Sigmoid colon (tissue), 7 donors: Measurements from ENCODE around the gene IPO13. TPM values are rescaled to one million over a fixed set of nuclear protein-coding genes. Genes with fewer than 3 reads are reported as not detected.

ENCODE experiments used
- DNase-seq: peaks from one replicate; pipeline ENCODE4 v3.0.0-alpha.2; 2019
- H3K27ac ChIP-seq, 4 donors: fragments of 200-600 bp; sonication (generic); one replicate each; pipeline ENCODE4 v1.5.1; 2016 to 2019; ENCODE audit warnings: mild to moderate bottlenecking in 1 of 4
- H3K27me3 ChIP-seq, 3 donors: fragments of 200-600 bp; sonication (generic); one replicate each; pipeline ENCODE4 v1.5.1; 2019; ENCODE audit warnings: mild to moderate bottlenecking in 1 of 3
- H3K36me3 ChIP-seq, 4 donors: fragments of 200-600 bp; sonication (generic); one replicate each; pipeline ENCODE4 v1.5.1; 2016 to 2019
- H3K4me1 ChIP-seq, 4 donors: fragments of 200-600 bp; sonication (generic); one replicate each; pipeline ENCODE4 v1.5.1; 2017 to 2019
- H3K4me3 ChIP-seq, 4 donors: fragments of 200-600 bp; sonication (generic); one replicate each; pipeline ENCODE4 v1.5.1; 2017 to 2019; ENCODE audit warnings: mild to moderate bottlenecking in 2 of 4, moderate library complexity in 1 of 4
- H3K9me3 ChIP-seq, 4 donors: fragments of 200-600 bp in 3 of 4; sonication (generic) in 3 of 4; one replicate each; pipeline versions ENCODE4 v1.5.1 to v1.6.1; 2013 to 2019
- EP300 ChIP-seq, 4 donors: sonication (generic); formaldehyde crosslinking; IDR thresholded peaks; one replicate each; pipeline ENCODE4 v1.6.1; 2017; ENCODE audit warnings: antibody characterized with exemption in 4 of 4
- POLR2A ChIP-seq, 2 donors: fragments of 450-650 bp; IDR thresholded peaks; one replicate each; pipeline ENCODE4 v1.6.1; 2016; ENCODE audit warnings: antibody characterized with exemption in 2 of 2, mild to moderate bottlenecking in 2 of 2, moderate library complexity in 2 of 2
- POLR2AphosphoS5 ChIP-seq, 4 donors: sonication (generic); formaldehyde crosslinking; IDR thresholded peaks; one replicate each; pipeline ENCODE4 v1.6.1; 2017; ENCODE audit warnings: antibody characterized with exemption in 4 of 4
- WGBS, 2 donors: extraction: QIAGEN DNeasy Blood & Tissue Kit; methylation state at CpG; one replicate each; pipeline ENCODE4 v1.1.7; 2013; 5-methylcytosine and 5-hydroxymethylcytosine counted together
- intact Hi-C: fragments of 100-400 bp; cut with DNase I; formaldehyde crosslinking; loops from one replicate; pipeline ENCODE4 v1.15.1; 2023
- polyA plus RNA-seq, 3 donors: library from polyadenylated mRNA; stranded (reverse); fragments of 200-250 nt; gene quantifications; one replicate each; pipeline ENCODE4 v1.2.3, GENCODE V29; 2013
- total RNA-seq, 4 donors: library from RNA; depleted of rRNA; stranded (reverse); fragments of >200 nt; gene quantifications; one replicate each; pipeline ENCODE4 v1.1.0, GENCODE V29; 2016
- TF ChIP-seq, protein P1 (sequence below), 4 experiments: fragments of 450-650 bp in 3 of 4; fragments of 200-600 bp in 1 of 4; IDR thresholded peaks; one replicate each; pipeline ENCODE4 v1.5.1; 2016 to 2019; ENCODE audit warnings: antibody characterized with exemption in 4 of 4, mild to moderate bottlenecking in 3 of 4, moderate library complexity in 2 of 4
- donor health status: healthy with polysubstance abuse.
- donor health status: Bipolar disorder and iron deficiency.
- donor health status: healthy.

IPO13 gene
- total and polyA plus RNA-seq, 7 donors, result 9.6 to 27.1 (median 16.1) TPM

DNA sequence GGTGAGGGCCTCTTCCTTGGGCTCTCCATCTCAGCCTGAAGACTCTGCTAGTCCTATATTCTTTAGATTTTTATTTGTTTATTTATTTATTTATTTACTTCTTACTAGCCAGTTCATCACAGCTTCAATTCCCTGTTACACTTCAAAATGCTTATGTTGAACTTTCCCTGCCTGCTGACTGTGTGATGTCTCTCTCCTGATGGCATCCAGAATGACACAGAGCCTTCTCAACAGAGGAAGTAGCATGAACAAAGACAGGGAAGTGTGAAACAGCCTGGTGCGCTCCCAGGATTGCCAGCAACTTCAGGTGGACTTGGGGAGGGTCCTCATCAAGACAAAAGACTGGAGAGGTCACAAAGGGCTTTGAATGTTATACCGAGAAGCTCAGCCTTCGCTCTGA is 4.3 kb upstream of the IPO13 start:
- Histone ChIP-seq H3K9me3 (no peaks in the 10 kb centered on the region), H3K27ac (no peak overlapping the region), H3K4me1 (peaks cover 0 to 21% (median 16%) of the 10 kb centered on the region in 4 donors), H3K27me3 (no peaks in the 10 kb centered on the region), H3K36me3 (no peaks in the 10 kb centered on the region), H3K4me3 (no peak overlapping the region)
- DNase-seq, result no peak
- no peak for TF ChIP-seq POLR2A (IDR thresholded peaks at IDR 0.05)
- TF ChIP-seq, protein P1, sequence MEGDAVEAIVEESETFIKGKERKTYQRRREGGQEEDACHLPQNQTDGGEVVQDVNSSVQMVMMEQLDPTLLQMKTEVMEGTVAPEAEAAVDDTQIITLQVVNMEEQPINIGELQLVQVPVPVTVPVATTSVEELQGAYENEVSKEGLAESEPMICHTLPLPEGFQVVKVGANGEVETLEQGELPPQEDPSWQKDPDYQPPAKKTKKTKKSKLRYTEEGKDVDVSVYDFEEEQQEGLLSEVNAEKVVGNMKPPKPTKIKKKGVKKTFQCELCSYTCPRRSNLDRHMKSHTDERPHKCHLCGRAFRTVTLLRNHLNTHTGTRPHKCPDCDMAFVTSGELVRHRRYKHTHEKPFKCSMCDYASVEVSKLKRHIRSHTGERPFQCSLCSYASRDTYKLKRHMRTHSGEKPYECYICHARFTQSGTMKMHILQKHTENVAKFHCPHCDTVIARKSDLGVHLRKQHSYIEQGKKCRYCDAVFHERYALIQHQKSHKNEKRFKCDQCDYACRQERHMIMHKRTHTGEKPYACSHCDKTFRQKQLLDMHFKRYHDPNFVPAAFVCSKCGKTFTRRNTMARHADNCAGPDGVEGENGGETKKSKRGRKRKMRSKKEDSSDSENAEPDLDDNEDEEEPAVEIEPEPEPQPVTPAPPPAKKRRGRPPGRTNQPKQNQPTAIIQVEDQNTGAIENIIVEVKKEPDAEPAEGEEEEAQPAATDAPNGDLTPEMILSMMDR (IDR thresholded peaks at IDR 0.05), result no peak
- no peak for TF ChIP-seq EP300 (IDR thresholded peaks at IDR 0.05)
- TF ChIP-seq POLR2AphosphoS5 (IDR thresholded peaks at IDR 0.05), result no peak
- 92 to 96% methylated on average over 3 of the region's 3 CpGs for WGBS, 2 donors
- intact Hi-C loops, result no loop called here

DNA sequence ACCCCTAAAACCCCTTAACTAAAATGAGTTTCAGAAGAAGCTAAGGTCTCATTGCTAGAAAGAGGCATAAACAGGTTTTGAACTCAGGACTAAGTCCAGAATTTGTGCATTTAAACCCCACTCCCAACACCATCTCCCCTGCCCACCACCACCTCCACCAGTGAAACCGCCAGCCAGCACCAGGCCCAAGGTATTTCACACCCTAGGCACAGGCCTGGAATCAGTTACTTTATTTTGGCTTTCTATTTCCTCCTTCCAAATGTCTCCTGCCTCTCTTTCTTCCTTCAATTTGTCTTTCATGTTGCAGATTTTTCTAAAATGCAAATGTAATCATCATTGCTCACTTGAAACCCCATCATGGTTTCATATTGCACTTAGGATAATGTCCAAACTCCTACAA is 1.9 kb upstream of the IPO13 start:
- DNase-seq, result no peak
- H3K4me1 ChIP-seq, result peaks cover 0 to 43% (median 37%) of the 10 kb centered on the region in 4 donors
- peaks cover 0 to 6% (median 3%) of the 10 kb centered on the region in 4 donors for H3K36me3 ChIP-seq
- no peak overlapping the region for H3K27ac ChIP-seq
- H3K27me3 ChIP-seq, result no peaks in the 10 kb centered on the region
- TF ChIP-seq EP300 (IDR thresholded peaks at IDR 0.05) (no peak), POLR2AphosphoS5 (IDR thresholded peaks at IDR 0.05) (no peak)
- TF ChIP-seq, protein P1 (IDR thresholded peaks at IDR 0.05), result no peak
- no peak overlapping the region for H3K4me3 ChIP-seq
- WGBS, 2 donors, result 96 to 98% methylated on average over 1 of the region's 1 CpG
- no peaks in the 10 kb centered on the region for H3K9me3 ChIP-seq
- intact Hi-C loops, result loop anchor here (5.0 kb wide), 2 partner anchors 47 to 413 kb away; partner anchors contain the start of genes CCDC24 and PTPRF

DNA sequence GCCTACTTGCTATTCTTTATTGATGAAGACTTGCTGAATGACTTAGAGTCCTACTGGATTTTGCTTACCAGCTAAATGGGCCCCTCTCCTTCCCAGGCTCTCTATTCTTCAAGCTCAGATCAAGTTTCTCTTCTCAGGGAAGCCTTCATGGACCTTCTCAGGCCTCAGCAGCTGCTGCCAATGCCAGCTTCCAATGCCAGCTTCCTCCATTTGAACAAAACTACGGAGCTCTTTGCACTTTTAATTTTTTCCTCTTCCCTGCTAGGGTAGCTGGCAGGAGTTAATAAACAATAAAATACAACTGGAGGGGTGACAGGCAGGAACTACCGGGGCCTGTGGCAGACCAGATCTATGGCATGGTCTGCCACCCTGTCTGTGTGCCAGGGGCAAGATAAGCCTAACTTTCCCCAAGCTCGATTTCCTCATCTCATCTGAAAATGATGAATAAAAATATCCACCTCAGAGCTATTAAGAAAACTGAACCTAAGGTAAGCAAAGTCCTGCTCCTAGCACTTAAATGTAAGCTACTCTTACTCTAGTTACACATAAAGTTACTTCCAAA is 995 bp upstream of the IPO13 start:
- WGBS, 2 donors, result 1 to 9% methylated on average over 3 of the region's 3 CpGs
- Histone ChIP-seq H3K27me3 (no peaks in the 10 kb centered on the region), H3K9me3 (no peaks in the 10 kb centered on the region), H3K36me3 (peaks cover 0 to 11% (median 5%) of the 10 kb centered on the region in 4 donors), H3K27ac (peak overlapping the region; percentile 90 to 96 (median 93)), H3K4me1 (peaks cover 0 to 45% (median 37%) of the 10 kb centered on the region in 4 donors), H3K4me3 (peak overlapping the region; percentile 53 to 78 (median 72))
- TF ChIP-seq POLR2A (IDR thresholded peaks at IDR 0.05), result no peak
- TF ChIP-seq, protein P1 (IDR thresholded peaks at IDR 0.05), result no peak
- no peak for TF ChIP-seq EP300 (IDR thresholded peaks at IDR 0.05)
- TF ChIP-seq POLR2AphosphoS5 (IDR thresholded peaks at IDR 0.05), result no peak
- DNase-seq, result no peak
- intact Hi-C loops, result loop anchor here (1.0 to 5.0 kb wide), 3 partner anchors 25 to 413 kb away; partner anchors contain the start of genes CCDC24, DPH2 and PTPRF

DNA sequence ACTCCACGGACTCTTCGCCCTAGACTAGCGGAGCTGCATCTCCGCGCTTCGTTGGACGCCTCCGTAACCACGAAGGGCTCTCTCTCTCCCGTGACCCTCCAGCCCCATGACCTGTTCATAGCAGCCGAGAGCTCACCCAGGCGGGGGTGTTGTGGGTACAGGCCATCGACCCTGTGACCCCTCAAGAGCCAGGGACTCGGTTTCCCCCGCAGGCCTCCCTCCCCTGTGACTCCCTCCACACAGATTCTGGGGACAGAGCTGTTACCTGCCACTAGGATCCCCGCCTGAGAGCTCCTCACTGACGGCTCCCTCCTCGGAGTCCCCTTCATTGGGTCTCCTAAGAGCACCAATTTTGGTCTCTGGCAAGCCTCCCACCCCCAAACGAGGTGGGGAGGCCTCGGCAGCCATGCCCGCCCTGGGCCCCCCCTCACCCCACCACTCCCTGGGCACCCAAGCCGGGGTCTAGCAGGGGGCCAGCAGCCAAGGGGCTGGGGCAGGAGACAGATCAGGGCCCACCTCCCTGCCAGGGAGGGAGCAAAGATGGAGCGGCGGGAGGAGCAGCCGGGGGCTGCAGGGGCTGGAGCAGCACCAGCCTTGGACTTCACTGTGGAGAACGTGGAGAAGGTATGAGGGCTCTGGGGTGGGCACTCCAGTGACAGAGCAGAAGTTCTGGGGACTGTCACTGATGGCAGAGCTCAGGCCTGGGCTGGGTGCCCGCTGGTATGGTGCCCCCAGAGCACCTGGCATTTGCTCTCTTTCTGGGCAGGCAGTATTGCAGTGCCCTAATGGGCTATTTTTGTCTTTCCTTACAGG is 517 bp downstream of the IPO13 start:
- peaks cover 0 to 11% (median 5%) of the 10 kb centered on the region in 4 donors for H3K36me3 ChIP-seq
- peak overlapping the region; percentile 53 to 78 (median 72) for H3K4me3 ChIP-seq
- intact Hi-C loops, result loop anchor here (5.0 kb wide), 2 partner anchors 45 to 415 kb away; partner anchors contain the start of genes CCDC24 and PTPRF
- 4 to 11% methylated on average over 27 of the region's 27 CpGs for WGBS, 2 donors
- no peak for DNase-seq
- no peaks in the 10 kb centered on the region for H3K9me3 ChIP-seq
- H3K27ac ChIP-seq, result peak overlapping the region; percentile 90 to 96 (median 93)
- peaks cover 0 to 45% (median 37%) of the 10 kb centered on the region in 4 donors for H3K4me1 ChIP-seq
- TF ChIP-seq EP300 (IDR thresholded peaks at IDR 0.05) (no peak), POLR2AphosphoS5 (IDR thresholded peaks at IDR 0.05) (no peak)
- H3K27me3 ChIP-seq, result no peaks in the 10 kb centered on the region
